VCaP (cell line): ENCODE results near the gene ITM2C.

Experiments used
- H3K27ac ChIP-seq: fragments of 450-650 bp; 2 replicates; pipeline ENCODE4 v1.5.1; 2017
- CTCF ChIP-seq: fragments of 450-650 bp; conservative IDR thresholded peaks from 2 replicates; pipeline ENCODE4 v1.5.1; 2017; ENCODE audit warnings: mild to moderate bottlenecking, moderate library complexity

The ITM2C gene

GRCh38 chr2:230908092-230908594, 43.4 kb downstream of the ITM2C start:
- no peak overlapping the region for H3K27ac ChIP-seq
- TF ChIP-seq CTCF: no peak

GRCh38 chr2:230908595-230909191, 44.0 kb downstream of the ITM2C start:
- no peak overlapping the region for H3K27ac ChIP-seq
- TF ChIP-seq CTCF: no peak

GRCh38 chr2:230909841-230910545, 45.3 kb downstream of the ITM2C start:
- H3K27ac ChIP-seq: no peak overlapping the region
- TF ChIP-seq CTCF: no peak

DNA sequence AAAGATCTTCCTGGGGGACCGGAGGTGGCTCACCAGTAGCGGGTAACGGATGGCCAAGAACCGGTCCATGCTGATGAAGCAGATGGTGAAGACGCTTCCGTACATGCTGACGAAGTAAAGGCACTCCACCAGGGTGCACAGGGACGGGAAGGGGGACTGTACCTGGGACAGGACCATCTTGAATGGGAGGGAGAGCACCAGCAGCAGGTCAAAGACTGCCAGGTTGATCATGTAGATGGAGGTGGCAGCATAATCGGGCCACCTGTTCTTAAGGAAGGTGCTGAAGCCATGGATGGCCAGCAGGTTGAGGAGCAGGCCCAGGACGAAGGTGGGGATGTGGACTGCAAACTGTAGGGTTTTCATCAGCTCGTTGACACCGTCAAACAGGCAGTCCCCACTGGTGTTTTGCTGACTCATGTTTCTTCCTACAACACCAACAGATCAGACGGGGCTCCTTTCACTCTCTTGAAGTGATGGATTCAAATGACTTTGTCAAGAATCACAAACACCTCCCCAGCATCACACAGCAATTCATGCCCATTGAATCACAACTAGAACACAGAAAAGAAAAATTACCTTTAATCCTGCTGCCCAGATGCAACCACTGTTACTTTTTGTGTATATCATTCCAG, 45.9 kb downstream of the ITM2C start:
- no peak overlapping the region for H3K27ac ChIP-seq
- TF ChIP-seq CTCF: no peak

DNA sequence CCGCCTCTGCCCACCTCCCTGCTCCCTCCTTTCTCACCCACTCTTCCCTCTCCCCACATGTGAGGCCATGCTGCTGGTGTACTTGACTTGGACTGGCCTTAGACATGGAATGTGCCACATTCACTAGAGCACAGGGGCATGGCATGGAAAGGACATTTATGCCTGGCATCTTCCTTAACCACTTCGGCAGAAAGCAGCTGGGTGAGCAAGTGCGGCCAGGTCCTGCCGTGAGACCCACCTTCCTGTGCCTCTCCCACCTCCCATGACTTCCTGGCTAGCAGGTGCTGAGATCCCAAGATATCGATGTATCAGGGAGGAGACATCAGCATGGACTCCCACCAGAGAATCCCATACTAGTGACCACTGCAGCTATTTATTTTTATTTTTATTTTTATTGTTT, 47.3 kb downstream of the ITM2C start:
- no peak for TF ChIP-seq CTCF
- no peak overlapping the region for H3K27ac ChIP-seq

DNA sequence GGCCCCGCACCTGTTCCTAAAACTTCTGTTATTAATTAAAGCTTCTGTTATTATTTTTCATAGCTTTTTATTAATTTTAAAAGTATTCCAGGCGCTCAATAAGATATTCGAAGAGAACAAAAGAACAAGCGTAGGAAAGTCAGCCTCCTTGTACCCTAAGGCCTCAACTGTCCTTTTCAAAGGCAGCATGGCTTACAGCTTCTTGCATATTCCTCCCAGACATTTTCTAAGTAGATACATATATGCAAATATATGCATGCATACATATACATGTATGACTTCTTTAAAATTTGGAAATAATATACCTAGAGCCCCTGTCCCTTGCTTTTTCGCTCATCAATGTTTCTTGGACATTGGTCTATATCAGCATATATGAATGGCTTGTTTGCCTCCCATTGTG, 48.0 kb downstream of the ITM2C start:
- TF ChIP-seq CTCF: no peak
- no peak overlapping the region for H3K27ac ChIP-seq

DNA sequence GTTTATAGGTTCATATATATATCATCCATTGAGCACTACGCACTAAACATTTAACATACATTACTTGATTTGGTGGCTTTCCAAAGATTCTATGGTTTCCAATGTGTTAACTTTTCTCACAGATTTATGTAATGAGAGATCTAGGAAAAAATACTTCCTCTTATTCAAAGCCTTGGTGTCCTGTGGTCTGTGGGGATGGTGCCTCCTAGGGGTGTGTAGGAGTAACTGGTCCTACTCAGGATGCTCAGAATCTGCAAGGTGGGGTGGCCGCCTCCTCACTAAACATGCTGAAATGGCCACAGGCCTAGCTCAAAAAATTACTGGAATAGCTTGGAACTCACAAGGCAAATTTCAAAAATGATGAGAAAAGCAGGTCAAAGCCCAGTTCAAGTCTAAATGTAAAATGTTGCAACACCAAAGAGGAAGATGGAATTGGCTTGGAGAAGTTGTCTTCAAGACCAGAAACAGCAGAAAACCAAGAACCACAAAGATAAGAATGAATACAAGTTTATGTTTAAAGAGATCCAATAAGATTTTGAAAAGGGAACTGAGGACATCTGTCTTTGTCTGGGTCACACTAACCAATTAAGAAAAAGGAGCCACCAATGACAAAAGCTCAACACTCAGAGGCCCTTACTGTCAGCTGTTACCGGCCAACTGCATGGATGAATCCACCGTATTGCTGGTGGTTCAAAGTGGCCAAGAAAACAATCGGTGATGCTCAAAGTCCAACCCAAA, 48.8 kb downstream of the ITM2C start:
- no peak for TF ChIP-seq CTCF
- no peak overlapping the region for H3K27ac ChIP-seq
